Activated T-cell treated with anti-CD3 and anti-CD28 coated beads, Interleukin-2, amount 50 U/mL, for 48 hours (primary cell): ENCODE measurements around the gene CASP3.
A peak's percentile ranks its signal among the peaks of the same experiment; 100 is the strongest.
"Not testable (repeated sequence)": the region's sequence is repeated elsewhere in the genome, so short reads cannot be mapped to it uniquely, and the experiment has no call there.

ENCODE experiments used
- DNase-seq, 2 experiments: peaks; one replicate each; pipeline ENCODE4 v3.0.0-alpha.2; 2020

Gene CASP3

DNA sequence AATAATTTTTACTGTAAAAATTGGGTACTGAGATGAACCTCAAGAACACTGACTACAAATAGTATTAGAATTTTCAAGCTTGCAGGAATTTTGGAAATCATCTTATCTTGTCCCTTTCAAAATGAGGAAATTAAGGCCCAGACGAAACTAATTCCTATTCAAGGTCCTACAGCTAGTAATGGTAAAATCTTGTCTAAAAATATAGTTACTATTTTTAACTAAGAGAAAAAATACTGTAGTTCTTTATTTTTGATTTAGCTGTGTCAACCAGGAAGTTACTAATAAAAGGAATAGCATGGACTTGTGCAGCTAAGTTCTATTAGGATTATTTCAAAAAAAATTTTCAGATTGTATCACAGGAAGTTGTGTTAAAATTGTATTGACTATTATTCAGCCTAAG lies 13.0 kb upstream of the CASP3 start:
- DNase-seq: no peak

DNA sequence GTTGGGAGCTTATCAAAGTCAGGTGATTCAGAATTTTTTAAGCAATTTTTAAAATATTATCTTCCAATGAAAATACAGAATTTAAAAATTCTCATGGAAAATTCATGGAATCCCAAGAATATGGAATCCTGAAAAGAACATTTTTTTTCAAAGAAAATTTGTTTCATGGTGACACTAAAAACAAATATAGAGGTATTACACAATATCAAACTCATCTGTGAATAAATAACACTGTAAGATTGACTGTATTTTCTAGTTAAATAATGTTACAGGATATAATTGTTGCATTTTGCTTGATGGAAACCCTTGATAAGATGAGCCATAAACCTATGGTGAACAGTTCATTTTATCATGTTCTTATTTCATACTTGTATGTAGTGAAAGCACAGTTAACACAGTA lies 11.7 kb upstream of the CASP3 start:
- DNase-seq: no peak

GRCh38 chr4:184657820-184658219 lies 8.6 kb upstream of the CASP3 start:
- DNase-seq: not testable (repeated sequence)

DNA sequence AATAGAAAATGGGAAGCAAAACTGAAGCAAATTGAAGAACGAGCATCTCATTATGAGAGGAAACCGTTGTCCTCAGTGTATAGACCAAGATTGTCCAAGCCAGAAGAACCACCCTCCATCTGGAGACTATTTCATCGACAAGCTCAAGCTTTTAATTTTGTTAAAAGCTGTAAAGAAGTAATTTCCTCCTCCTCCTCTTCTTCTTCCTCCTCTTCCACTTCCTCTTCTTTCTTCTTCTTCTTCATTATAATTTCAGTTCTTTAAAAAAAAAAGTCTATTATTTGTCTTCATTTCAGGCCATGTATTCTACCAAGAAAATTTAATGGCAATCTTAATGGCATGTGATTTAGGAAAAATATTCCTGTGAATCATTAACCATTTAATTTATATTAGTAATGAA lies 7.9 kb upstream of the CASP3 start:
- DNase-seq: no peak

- no peak for DNase-seq
Observed at GRCh38 chr4:184655889-184656869, 6.9 kb upstream of the CASP3 start.

GRCh38 chr4:184653650-184654049 lies 4.4 kb upstream of the CASP3 start:
- DNase-seq: no peak

- DNase-seq: not testable (repeated sequence)
Observed at GRCh38 chr4:184652681-184653080, 3.4 kb upstream of the CASP3 start.

DNA sequence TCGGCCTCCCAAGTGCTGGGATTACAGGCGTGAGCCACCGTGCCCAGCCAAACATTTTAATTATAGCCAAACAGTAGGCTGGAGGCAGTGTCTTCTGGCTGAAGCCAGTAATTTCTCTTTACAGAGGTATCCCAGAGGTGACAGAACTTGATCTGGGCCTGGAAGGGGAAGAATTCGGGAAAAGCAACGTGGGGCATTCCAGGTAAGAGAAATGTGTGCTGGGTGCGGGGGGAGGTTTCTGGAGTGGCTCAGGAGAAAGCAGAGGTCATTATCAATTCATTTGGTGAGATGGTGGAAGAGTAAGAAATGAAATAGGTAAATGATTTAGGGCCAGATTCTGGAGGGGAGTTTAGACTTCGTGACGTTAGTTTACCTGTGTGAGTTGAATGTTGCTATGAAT lies 2.7 kb upstream of the CASP3 start:
- DNase-seq: no peak

GRCh38 chr4:184649971-184650855 lies 966 bp upstream of the CASP3 start:
- DNase-seq: no peak

GRCh38 chr4:184648313-184649025 lies 778 bp downstream of the CASP3 start:
- peak; percentile 55 to 65 for DNase-seq

DNA sequence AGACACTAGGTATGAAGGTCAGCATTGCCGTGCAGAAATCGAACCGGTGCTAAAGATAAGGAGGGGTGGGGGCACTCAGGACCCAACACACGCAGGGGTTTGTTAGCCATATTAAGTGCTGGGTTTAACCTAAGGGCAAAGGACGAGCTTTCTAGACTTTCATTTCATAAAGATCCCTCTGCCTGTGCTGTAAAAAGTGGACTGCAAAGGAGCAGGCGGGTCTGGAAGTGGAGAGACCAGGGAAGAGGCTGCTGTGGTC lies 1.3 kb downstream of the CASP3 start:
- DNase-seq: no peak

DNA sequence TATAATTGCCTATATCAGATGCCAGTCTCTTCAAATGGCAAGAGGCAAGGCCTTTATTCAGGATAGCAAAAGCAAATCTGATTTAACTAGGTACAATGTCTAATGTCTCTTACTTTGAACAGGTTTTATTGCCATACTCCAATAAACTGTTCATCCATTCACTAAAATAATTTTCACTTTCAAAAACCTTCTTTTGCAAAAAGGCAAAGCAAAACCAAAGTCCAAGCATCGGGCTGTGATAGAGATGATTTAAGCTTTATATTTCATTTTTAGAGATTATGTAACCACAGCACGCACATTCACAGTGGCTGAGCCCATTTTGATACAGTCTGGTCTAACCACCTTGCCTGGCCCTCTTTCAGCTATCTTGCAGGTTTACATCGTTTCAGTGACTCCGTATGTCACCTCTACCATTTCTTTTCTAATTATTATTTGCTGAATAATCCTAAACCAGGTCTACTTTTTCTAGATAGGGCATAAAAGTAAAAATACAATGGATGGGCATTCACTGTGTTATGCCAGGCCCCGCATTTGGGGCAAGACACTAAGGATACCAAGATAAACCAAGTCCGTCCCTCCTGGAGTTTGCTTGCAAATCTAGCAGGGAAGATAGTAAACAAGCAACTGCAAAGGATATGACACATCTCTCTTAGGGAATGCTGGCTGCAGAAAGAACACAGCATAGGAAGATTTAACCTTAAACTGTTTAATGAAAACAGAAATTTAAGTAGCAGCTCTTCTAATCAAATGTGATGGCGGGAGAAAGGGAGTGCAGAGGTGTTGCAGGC lies 1.8 kb downstream of the CASP3 start:
- no peak for DNase-seq

- DNase-seq: no peak
Observed at GRCh38 chr4:184645904-184646610, 3.2 kb downstream of the CASP3 start.

DNA sequence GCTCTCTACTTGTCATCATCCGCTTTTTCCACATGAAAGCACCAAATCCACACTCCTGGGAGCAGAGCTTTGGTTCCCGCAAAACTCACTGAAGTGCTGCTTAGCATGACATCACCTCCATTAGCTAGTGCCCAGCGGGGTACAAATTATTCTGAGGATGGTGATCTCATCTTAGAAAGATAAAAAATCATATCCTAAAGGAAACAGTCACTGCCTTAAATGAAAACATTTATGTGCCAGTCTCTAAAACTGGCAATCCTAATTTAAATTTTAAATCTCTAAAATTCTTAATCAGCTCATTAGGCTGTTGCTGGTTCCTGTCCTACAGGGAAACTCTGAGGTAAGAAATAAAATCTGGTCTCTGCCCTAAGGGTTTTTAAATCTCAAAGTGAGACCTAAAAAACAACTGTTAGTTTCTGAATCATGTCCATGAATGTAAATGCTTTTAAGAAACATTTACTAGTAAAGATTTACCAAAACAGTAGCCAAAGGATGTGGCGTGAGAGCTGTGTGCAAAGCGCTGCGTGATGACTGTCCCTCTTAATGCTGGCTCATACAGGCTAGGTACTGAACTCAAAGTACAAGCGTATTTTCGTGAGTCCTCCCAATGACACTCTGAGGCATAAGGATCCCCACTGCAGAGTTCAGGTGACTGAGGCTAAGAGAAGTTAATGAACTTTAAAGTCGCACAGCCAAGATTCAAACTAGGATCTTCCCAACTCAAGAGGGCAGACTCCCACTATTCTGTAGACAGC lies 4.5 kb downstream of the CASP3 start:
- DNase-seq: no peak

GRCh38 chr4:184643731-184644130 lies 5.5 kb downstream of the CASP3 start:
- no peak for DNase-seq

DNA sequence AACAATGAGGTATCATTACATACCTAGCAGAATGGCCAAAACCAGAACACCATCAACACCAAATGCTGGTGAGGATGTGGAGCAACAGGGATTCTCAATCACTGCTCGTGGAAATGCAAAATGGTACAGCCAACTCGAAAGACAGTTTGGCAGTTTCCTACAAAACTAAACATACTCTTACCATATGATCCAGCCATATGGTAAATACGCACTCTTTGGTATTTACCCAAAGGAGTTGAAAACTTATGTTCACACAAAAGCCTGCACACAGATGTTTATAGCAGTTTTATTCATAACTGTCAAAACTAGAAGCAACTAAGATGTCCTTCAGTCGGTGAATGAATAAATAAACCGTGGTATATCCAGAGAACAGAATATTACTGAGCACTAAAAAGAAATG lies 7.8 kb downstream of the CASP3 start:
- DNase-seq: no peak

- no peak for DNase-seq
Observed at GRCh38 chr4:184641022-184641421, 8.2 kb downstream of the CASP3 start.

GRCh38 chr4:184636897-184637296 lies 12.3 kb downstream of the CASP3 start:
- DNase-seq: no peak

- no peak for DNase-seq
Observed at GRCh38 chr4:184636144-184636543, 13.1 kb downstream of the CASP3 start.

GRCh38 chr4:184635381-184635780 lies 13.9 kb downstream of the CASP3 start:
- DNase-seq: no peak

- no peak for DNase-seq
Observed at GRCh38 chr4:184632842-184633241, 16.4 kb downstream of the CASP3 start.
